Femur (tissue), 1 donor: ENCODE measurements around the gene SAMD10.
"Not testable (repeated sequence)": the region's sequence is repeated elsewhere in the genome, so short reads cannot be mapped to it uniquely, and the experiment has no call there.

ENCODE experiments used
- DNase-seq: peaks from one replicate; pipeline ENCODE4 v3.0.0-alpha.2; 2017

The SAMD10 gene

GRCh38 chr20:64000906-64001305, 21.5 kb upstream of the SAMD10 start:
- no peak for DNase-seq

GRCh38 chr20:63982937-63983336, 3.5 kb upstream of the SAMD10 start:
- no peak for DNase-seq

- DNase-seq: peak; percentile 97
Measured at GRCh38 chr20:63980806-63981728, 1.6 kb upstream of the SAMD10 start, which contains the start of gene PRPF6. Gene PRPF6 (plus strand): TSS chr20:63981132. CDS start chr20:63981246, 114 bp downstream.

GRCh38 chr20:63980317-63980805, 919 bp upstream of the SAMD10 start:
- DNase-seq: no peak

GRCh38 chr20:63979229-63979556, 249 bp downstream of the SAMD10 start:
- peak; percentile 32 for DNase-seq

GRCh38 chr20:63978319-63979228, 868 bp downstream of the SAMD10 start:
- DNase-seq: peak; percentile 62

- DNase-seq: no peak
Measured at GRCh38 chr20:63977739-63978276, 1.6 kb downstream of the SAMD10 start.

GRCh38 chr20:63976980-63977738, 2.3 kb downstream of the SAMD10 start:
- DNase-seq: no peak

- DNase-seq: not testable (repeated sequence)
Measured at GRCh38 chr20:63976511-63976910, 2.9 kb downstream of the SAMD10 start.

GRCh38 chr20:63974402-63975200, 4.8 kb downstream of the SAMD10 start:
- DNase-seq: peak; percentile 38

- DNase-seq: peak; percentile 93
Measured at GRCh38 chr20:63973636-63974401, 5.6 kb downstream of the SAMD10 start.

- DNase-seq: no peak
Measured at GRCh38 chr20:63973160-63973479, 6.3 kb downstream of the SAMD10 start.

GRCh38 chr20:63972312-63973159, 6.9 kb downstream of the SAMD10 start:
- DNase-seq: peak; percentile 21

- not testable (repeated sequence) for DNase-seq
Measured at GRCh38 chr20:63971960-63972311, 7.5 kb downstream of the SAMD10 start.

GRCh38 chr20:63970714-63971431, 8.6 kb downstream of the SAMD10 start:
- no peak for DNase-seq

GRCh38 chr20:63969838-63970713, 9.4 kb downstream of the SAMD10 start, which contains the start of gene ZNF512B:
Gene ZNF512B (minus strand): TSS chr20:63969930. CDS start chr20:63967950, 1,980 bp downstream.
- peak; percentile 82 for DNase-seq

GRCh38 chr20:63968928-63969760, 10.3 kb downstream of the SAMD10 start:
- DNase-seq: peak; percentile 55
